MCF 10A (cell line): ENCODE results near the gene STAT6. TPM values are rescaled to one million over a fixed set of nuclear protein-coding genes. Genes with fewer than 3 reads are reported as not detected.
A peak's percentile ranks its signal among the peaks of the same experiment; 100 is the strongest.

Experiments
- BruUV-seq: library from RNA; stranded (reverse); fragments of 400-500 nt; replicated peaks from 2 replicates; lab custom pipeline; 2021; lab: Mats Ljungman, UMichigan
- CTCF ChIA-PET: fragments of 300-600 bp; sonication (Branson Sonifier 250); formaldehyde crosslinking; extraction: SDS; loops from one replicate; lab custom pipeline; 2021; ENCODE audit warnings: antibody characterized with exemption, inconsistent platforms; lab: Yijun Ruan, JAX
- POLR2A ChIA-PET: fragments of 300-600, 350-650 bp; sonication (Branson Sonifier 250); formaldehyde crosslinking; extraction: SDS; loops from one replicate; lab custom pipeline; 2020; ENCODE audit warnings: antibody characterized with exemption, inconsistent platforms; lab: Yijun Ruan, JAX
- DNase-seq: peaks from one replicate; pipeline ENCODE4 v3.0.0-alpha.2; 2018; ENCODE audit not compliant: unreplicated experiment
- H3K27ac Mint-ChIP-seq: one replicate; pipeline ENCODE4 v1.8.0; 2022; ENCODE audit warnings: mild to moderate bottlenecking, low read depth, mixed read lengths; ENCODE audit not compliant: unreplicated experiment
- H3K27me3 Mint-ChIP-seq: one replicate; pipeline ENCODE4 v1.8.0; 2022; ENCODE audit warnings: mixed read lengths; ENCODE audit not compliant: insufficient read depth, unreplicated experiment
- H3K36me3 Mint-ChIP-seq: one replicate; pipeline ENCODE4 v1.8.0; 2022; ENCODE audit warnings: mild to moderate bottlenecking, moderate library complexity, mixed read lengths; ENCODE audit not compliant: insufficient read depth, unreplicated experiment
- H3K4me1 Mint-ChIP-seq: one replicate; pipeline ENCODE4 v1.8.0; 2022; ENCODE audit warnings: mixed read lengths; ENCODE audit not compliant: insufficient read depth, unreplicated experiment
- H3K4me3 Mint-ChIP-seq: one replicate; pipeline ENCODE4 v1.8.0; 2022; ENCODE audit warnings: mild to moderate bottlenecking, moderate library complexity, mixed read lengths; ENCODE audit not compliant: unreplicated experiment
- H3K9me3 Mint-ChIP-seq: one replicate; pipeline ENCODE4 v1.8.0; 2022; ENCODE audit warnings: mixed read lengths; ENCODE audit not compliant: unreplicated experiment
- CTCF ChIP-seq: fragments of 200-600 bp; IDR thresholded peaks from one replicate; pipeline ENCODE4 v1.8.0; 2022; ENCODE audit warnings: antibody characterized with exemption, mild to moderate bottlenecking; ENCODE audit not compliant: unreplicated experiment
- intact Hi-C: fragments of 100-400 bp; cut with micrococcal nuclease; formaldehyde crosslinking; loops from 2 replicates; pipeline ENCODE4 v1.14.1; 2022
- total RNA-seq: library from RNA; stranded (reverse); gene quantifications from 2 replicates; pipeline ENCODE4 v1.2.3, GENCODE V29; 2022

STAT6 gene
- total RNA-seq, 1 experiment from 2014 or later, result 99.7 TPM

- intact Hi-C loops, result no loop called here
- BruUV-seq, result no TSS peak
- H3K9me3 Mint-ChIP-seq, result no peaks in the 10 kb centered on the region
- POLR2A ChIA-PET, result interaction anchor here (0.6 to 16.5 kb wide), 9 partner anchors 8 to 293 kb away, joined by 3 to 610 read pairs (median 8); partner anchors contain the start of genes NAB2, NEMP1 and STAT6
- CTCF ChIA-PET, result interaction anchor here (0.6 to 13.9 kb wide), 9 partner anchors 13 to 675 kb away, joined by 3 to 147 read pairs (median 7); partner anchors contain the start of genes EEF1AKMT3, METTL1 and STAT6
- peak overlapping the region; percentile 78 for H3K27ac Mint-ChIP-seq
- TF ChIP-seq CTCF, result no peak
- H3K36me3 Mint-ChIP-seq, result peaks cover 79% of the 10 kb centered on the region
- DNase-seq, result no peak
- peaks cover 46% of the 10 kb centered on the region for H3K4me1 Mint-ChIP-seq
- no peaks in the 10 kb centered on the region for H3K27me3 Mint-ChIP-seq
- no peak overlapping the region for H3K4me3 Mint-ChIP-seq
These were observed 14.2 kb downstream of the STAT6 start for GRCh38 chr12:57096748-57097553.

- H3K4me1 Mint-ChIP-seq, result peaks cover 51% of the 10 kb centered on the region
- no peaks in the 10 kb centered on the region for H3K27me3 Mint-ChIP-seq
- peak overlapping the region; percentile 78 for H3K27ac Mint-ChIP-seq
- H3K36me3 Mint-ChIP-seq, result peaks cover 81% of the 10 kb centered on the region
- POLR2A ChIA-PET, result interaction anchor here (0.8 to 16.5 kb wide), 10 partner anchors 8 to 199 kb away, joined by 3 to 610 read pairs (median 6); partner anchors contain the start of genes NAB2, NEMP1 and STAT6
- no TSS peak for BruUV-seq
- peak; percentile 95 for DNase-seq
- H3K4me3 Mint-ChIP-seq, result no peak overlapping the region
- TF ChIP-seq CTCF, result no peak
- CTCF ChIA-PET, result interaction anchor here (0.6 to 13.9 kb wide), 11 partner anchors 8 to 87 kb away, joined by 3 to 147 read pairs (median 6); partner anchors contain the start of gene STAT6
- intact Hi-C loops, result no loop called here
- H3K9me3 Mint-ChIP-seq, result no peaks in the 10 kb centered on the region
These were observed 15.0 kb downstream of the STAT6 start for GRCh38 chr12:57096099-57096572.

- Mint-ChIP-seq H3K27ac (peak overlapping the region; percentile 78), H3K4me1 (peaks cover 58% of the 10 kb centered on the region), H3K36me3 (peaks cover 84% of the 10 kb centered on the region), H3K4me3 (no peak overlapping the region), H3K9me3 (no peaks in the 10 kb centered on the region), H3K27me3 (no peaks in the 10 kb centered on the region)
- TF ChIP-seq CTCF, result no peak
- POLR2A ChIA-PET, result interaction anchor here (0.7 to 16.5 kb wide), 13 partner anchors 7 to 409 kb away, joined by 3 to 610 read pairs (median 5); partner anchors contain the start of genes NAB2, NEMP1, SHMT2 and STAT6
- CTCF ChIA-PET, result interaction anchor here (0.6 to 13.9 kb wide), 10 partner anchors 9 to 87 kb away, joined by 3 to 147 read pairs (median 5); partner anchors contain the start of gene STAT6
- no TSS peak for BruUV-seq
- no peak for DNase-seq
- intact Hi-C loops, result no loop called here
These were observed 15.7 kb downstream of the STAT6 start for GRCh38 chr12:57095440-57095839.
